NCI-H2196 (cell line): ENCODE measurements around the gene SNX6.
A peak's percentile ranks its signal among the peaks of the same experiment; 100 is the strongest.
"Not testable (repeated sequence)": the region's sequence is repeated elsewhere in the genome, so short reads cannot be mapped to it uniquely, and the experiment has no call there.

ENCODE experiments used
- DNase-seq: peaks from one replicate; lab custom pipeline; 2025; ENCODE audit not compliant: unreplicated experiment; lab: John Stamatoyannopoulos, UW

Gene SNX6

DNA sequence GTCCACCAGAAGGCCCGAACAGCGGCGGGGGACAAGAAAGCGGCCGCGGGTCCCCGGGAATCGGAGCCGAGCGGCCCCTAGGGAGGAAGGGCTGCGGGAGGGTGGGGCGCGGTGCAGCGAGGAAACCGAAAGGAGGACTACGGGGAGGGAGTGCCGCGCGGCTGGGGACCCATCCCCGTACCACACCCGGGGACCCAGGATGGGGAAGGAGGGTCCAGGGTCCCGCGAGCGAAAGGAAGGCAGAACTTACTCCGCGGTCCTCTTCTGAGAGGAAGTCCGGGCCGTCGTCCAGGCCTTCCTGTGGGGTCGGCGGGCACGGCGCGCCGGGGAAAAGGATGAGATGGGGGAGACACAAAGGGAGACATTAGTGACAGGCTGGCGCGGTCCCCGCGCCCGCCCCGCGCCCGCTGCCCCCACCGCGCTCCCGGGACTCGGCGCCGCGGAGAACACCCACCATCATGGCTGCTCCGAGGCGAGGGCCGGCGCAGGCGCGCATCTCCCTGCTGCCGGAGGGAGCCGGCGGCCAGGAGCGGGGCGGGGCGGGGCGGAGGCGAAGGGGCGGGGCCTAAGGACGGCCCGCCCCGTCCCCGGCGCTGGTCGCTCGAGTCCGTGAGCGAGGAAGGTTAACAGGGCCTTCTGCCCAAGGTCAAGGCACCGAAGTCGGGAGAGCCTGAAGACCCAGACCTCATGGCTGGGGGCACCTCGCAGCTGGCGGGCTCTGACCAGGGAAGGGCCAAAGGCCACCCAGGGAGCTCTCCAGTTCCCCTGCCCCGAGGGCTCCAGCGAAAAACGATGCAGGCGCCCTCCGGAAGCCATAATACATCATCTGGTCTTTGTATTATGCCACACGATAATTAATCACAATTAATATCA is at the start of gene SNX6:
Gene SNX6 (minus strand): TSS at position 492 of the 873 bp plus-strand sequence. CDS start 32 bp downstream, at position 460.
- DNase-seq, result peak; percentile 76

DNA sequence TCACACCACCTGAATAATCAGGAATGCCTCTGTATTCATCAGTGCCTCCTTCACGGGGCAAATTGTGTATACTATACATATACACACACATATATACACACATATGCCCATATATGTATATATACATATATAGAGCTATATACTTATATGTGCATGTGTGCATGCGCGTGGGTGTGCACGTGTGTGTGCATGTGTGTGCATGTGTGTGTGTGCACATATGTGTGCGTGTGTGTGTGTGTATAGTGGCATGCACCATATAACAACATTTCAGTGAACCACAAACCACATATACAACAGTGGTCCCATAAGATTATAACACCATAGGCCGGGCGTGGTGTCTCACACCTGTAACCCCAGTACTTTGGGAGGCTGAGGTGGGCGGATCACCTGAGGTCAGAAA is 48.8 kb upstream of the SNX6 start:
- DNase-seq, result no peak

DNA sequence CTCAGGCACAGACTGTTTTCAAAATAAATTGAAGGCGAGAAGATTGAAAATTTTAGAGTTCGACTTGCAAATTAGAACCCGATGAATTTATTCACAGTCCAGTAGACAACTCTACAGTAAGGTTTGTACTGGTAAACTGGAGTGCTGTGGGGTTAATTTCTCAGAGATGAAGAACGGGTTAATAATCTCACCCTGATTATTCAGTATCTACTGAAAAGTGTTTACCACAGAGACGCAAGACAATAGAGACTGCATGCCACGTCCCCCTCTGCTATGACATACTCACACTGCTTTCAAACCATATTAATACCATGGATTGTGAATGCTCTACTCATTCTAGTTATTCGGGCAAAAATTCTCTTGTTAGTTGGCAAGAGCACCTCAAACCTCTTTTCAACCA is 48.4 kb upstream of the SNX6 start:
- DNase-seq, result no peak

DNA sequence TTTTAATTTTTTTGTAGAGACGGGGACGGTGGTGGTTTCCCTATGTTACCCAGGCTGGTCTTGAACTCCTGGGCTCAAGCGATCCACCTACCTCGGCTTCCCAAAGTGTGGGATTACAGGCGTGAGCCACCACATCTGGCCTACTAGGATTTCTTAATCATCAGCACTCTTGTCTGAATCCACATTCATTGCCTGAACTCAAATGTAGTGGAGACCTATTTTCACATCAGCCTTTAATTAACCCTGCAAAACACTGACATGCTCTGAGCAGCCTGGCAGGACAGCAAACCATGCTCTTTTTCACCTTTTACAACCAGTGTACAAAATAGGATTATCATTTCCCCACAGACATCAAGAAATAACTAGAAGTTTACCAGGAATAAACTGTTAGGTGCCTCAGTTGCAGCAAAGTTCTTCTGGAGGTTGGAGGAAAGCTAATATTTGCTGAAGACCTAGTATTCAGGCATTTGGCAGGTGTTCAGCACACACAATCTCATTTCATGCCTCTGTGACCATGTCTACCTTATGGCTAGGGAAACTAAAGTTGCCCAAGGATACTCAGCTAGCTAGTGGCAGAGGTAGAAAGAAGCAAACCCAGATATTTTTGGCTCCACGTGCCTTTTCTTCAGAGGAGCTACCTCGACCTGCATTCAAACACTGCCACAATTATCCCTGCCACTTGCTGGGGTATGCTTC is 46.7 kb upstream of the SNX6 start:
- DNase-seq, result no peak

DNA sequence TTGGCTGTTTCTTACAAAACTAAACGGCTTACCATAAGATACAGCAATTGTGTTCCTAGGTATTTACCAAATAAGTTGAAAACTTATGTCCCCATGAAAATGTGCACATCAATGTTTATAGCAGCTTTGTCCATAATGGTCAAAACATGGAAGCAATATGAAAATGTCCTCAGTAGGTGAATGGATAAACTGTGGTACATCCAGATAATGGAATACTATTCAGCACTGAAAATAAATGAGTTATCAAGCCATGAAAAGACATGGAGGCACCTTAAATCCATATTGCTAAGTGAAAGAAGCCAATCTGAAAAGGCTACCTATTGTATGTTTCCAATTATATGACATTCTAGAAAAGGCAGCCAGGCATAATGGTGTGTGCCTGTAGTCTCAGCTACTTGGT is 43.8 kb upstream of the SNX6 start:
- no peak for DNase-seq

DNA sequence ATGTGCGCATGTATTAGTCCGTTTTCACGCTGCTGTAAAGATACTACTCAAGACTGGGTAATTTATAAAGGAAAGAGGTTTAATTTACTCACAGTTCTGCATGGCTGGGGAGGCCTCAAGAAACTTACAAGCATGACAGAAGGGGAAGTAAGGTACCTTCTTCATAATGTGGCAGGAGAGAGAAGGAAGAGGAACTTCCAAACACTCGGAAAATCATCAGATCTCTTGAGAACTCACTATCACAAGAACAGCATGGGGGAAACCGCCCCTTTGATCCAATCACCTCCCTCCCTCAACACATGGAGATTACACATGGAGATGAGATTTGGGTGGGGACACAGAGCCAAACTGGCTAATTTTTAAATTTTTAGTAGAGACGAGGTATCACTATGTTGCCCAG is 41.8 kb upstream of the SNX6 start:
- no peak for DNase-seq

DNA sequence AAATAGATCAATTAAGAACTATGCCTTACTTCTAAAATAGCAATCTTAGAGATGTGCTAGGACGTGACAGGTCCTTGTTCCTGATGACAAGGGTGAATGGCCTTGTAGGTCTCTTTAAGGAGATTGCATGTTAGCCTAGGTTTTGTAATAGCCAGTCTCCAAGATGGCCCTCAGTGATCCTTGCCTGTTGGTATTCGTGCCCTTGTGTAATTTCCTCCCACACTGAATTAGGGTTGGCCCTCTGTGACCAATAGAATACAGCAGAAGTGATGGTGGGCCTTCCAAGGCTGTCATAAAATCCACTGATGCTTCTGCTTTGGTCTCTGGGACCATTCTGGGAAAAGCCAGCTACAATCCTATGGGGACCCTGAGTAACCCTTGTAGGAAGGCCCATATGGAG is 38.2 kb upstream of the SNX6 start:
- no peak for DNase-seq

DNA sequence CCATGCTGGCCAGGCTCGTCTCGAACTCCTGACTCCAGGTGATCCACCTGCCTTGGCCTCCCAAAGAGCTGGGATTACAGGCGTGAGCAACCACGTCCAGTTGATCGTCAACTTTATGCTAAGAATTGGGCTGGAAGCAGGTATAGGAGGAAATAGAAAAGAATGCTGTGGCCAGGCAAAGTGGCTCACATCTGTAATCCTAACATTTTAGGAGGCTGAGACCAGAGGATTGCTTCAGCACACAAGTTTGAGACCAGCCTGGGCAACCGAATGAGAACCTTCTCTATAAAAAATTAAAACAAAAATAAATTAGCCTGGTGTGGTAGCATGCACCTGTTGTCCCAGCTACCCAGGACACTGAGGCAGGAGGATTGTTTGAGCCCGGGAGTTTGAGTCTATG is 37.1 kb upstream of the SNX6 start:
- no peak for DNase-seq

DNA sequence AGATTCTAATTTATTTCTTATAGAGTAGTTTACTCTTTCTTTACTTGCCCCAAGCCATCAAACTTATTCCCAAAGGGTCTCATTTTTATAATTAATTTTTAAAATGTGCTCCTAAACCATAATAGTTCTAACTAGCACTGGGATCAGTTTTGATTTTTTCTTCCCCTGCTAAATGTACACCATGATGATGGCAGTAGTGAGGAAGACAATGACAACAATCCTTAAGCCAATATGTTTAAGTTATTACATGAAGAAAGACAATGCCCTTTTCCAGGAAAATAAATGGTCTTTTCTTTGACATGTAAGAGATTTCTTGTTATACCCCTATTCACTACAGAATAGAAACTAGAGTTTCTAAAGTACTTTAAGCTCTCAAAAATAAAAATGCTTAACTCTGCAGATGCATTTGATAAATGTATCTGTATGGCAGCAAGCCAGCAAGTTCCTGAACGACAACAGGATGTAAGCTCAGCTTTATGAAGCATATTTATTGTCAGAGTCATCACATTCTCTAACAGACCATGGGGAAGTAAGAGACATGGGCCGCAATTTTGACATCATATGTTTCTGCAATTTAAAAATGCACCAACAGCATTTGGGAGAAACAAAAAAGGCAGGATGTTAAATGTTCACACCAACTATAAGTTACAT is 36.0 kb upstream of the SNX6 start:
- DNase-seq, result no peak

DNA sequence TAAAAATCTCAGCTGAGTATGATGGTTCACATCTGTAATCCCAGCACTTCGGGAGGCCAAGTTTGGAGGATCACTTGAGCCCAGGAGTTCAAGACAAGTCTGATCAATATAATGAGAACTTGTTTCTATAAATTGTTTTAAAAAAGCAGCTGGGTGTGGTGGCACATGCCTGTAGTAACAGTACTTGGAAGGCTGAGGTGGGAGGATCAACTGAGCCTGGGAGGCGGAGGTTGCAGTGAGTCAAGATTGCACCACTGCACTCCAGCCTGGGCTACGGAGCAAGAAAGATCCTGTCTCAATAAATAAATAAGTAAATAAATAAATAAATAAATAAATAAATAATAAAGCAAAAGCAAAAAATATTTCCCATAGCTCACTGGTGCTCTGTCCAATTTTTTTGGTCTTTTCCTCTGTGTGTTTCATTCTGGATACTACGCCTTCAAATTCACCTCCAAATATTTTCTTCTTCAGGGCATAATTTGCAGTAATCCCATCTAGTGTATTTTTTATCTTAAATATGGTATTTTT is 32.7 kb upstream of the SNX6 start:
- no peak for DNase-seq

DNA sequence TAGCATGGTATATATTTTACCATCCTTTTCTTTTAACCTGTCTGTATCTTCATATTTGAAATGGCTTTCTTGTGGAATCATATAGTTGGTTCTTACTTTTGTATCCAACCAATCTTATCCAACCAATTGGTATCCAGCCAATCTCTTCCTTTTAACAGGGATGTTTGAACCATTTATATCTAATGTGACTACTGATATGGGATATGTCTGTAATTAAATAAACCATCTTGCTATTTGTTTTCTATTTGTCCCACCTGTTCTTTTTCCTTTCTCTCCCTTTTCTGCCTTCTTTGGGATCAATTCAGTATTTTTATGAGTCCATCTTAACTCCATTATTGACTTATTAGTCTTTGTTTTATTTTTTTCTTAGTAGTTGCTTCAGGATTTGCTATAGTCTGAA is 30.8 kb upstream of the SNX6 start:
- no peak for DNase-seq

DNA sequence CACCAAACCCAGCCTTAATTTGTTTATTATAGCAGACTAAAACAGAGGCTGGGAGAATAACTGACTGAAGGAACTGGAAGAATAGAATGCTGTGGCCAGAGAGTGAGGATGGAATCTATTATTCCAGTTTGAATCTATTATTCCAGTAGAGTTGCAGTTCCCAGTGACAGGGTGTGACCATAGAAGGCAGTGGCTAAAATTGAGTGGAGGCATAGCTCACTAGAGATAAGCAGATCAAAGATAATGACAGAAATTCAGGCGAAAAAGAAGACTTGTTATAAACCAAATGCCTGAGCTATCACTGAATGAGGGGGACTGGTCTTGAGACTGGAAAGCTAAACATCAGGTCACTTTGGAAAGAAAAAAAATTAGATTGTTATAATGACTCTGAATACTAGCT is 26.0 kb upstream of the SNX6 start:
- no peak for DNase-seq

DNA sequence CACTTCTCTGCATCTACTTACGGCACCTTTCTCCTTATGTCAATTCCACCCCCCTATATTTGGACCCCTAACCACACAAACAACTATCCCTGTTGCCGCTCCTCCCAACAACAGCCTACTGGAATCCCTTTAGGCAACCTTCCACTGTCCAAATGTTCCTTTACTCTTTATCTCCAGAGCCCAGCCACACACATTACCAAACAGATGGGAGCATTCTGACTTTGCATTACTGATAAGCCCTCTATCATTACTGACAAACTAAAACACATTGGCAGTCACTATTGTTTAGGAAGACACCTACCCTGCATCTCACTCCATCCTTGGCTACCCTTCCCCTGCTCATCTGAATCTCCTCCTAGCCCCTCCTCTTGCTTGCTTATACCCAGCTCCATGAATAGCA is 23.1 kb upstream of the SNX6 start:
- DNase-seq, result not testable (repeated sequence)

DNA sequence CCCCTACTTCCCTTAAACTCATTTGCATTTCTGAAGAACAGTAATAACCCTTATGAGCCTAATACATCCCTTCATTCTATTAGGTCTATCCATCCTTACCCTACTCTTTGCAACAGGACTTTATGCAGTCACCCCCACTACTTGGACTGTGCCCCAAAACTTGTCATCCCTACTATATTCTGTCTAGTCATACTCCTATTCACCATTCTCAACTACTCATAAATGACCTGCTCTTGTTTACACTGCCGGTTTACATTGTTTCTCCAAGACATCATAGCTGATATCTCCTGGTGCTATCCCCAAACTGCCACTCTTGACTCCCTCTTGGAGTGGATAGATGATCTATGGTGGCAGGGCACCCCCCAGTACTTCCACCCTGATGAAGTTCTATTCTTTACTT is 22.4 kb upstream of the SNX6 start:
- DNase-seq, result not testable (repeated sequence)

DNA sequence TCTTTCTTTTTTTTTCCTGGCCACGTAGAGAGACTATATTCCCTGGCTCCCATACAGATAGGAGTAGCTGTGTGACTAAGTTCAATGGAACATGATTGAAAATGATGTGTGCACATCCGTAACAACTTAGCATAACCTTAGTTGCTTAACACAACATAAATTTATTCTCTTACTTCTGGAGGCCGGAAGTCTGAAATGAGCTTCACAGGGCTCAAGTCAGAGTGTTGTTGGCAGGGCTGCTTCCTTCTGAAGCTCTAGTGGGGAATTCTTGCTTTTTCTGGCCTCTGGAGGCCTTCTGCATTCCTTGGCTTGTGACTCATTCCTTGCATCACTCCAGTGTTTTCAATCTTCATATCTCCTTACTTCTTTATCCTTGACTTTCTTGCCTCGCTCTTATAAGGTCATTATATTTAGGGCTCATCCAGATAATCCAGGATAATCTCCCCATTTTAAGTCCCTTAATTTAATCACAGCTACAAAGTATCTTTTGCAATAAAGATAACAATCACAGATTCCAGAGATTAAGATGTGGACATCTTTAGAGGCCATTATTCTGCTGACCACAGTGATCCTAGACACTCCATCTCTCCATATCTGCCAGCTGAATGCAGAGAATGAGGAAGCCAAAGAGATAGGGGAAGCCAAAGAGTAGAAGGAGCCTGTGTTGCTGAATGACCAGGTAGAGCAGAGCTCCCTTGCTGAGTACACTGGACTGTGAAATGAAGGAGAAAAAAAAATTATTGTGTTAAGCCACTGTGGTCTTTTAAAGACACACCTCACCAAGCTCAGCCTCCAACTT is 21.0 kb upstream of the SNX6 start:
- DNase-seq, result no peak

DNA sequence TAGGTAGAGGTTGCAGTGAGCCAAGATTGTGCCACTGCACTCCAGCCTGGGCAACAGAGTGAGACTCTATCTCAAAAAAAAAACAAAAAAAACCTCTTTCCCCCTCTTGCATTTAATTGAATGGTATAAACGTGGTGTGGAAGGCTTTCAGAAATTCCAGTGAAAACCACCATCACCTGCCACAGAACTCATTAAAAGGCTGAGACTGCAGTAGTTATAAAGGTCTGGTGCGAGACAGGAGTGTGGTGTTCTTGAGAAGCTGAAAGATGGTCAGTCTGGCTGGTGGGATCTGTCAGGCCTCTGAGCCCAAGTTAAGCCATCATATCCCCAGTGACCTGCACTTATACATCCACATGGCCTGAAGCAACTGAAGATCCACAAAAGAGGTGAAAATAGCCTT is 20.1 kb upstream of the SNX6 start:
- DNase-seq, result not testable (repeated sequence)

DNA sequence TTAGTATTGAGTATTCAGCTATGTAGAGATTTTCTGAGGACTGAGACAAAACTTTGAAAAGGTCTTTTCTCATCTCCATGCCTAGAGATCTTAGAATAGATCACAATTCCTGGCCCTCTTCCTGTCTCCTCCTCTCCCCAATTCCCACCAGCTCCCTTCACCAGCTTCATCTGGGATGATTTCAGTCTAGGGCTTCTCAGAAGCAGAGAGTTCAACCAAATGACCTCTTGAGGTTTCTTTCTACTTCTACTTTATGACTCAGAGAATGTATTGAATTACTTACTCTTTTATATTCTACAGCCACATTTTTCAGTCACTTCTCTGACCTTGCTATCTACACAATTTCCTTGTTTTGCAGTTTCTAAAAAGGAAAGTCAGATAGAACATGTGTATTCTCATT is 19.4 kb upstream of the SNX6 start:
- peak; percentile 16 for DNase-seq

DNA sequence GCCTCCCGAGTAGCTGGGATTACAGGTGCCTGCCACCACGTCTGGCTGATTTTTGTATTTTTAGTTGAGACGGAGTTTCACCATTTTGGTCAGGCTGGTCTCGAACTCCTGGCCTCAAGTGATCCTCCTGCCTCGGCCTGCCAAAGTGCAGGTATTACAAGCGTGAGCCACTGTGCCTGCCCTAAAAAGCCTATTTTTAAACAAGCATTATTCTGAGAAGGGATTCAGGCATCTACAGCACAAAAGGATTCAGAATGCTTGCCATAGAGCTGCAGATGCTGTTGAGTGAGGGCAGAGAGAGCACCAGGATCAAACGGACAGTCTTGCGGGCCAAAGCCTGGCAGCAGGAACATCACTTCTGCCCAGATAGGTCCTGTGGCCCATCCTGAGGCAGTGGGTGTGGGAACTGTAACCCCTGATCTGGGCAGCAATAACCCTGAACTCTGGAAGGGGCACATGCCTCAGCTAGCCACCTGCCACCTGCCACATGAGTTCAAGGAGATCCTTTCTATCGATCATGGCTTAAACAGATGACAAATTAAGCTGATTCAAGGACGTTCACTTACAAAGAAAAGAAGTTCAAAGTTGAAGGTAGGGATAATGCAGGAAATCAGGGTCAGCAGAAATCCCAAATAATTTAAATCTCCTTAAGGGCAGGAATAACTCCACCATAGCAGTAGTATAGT is 16.8 kb upstream of the SNX6 start:
- no peak for DNase-seq

DNA sequence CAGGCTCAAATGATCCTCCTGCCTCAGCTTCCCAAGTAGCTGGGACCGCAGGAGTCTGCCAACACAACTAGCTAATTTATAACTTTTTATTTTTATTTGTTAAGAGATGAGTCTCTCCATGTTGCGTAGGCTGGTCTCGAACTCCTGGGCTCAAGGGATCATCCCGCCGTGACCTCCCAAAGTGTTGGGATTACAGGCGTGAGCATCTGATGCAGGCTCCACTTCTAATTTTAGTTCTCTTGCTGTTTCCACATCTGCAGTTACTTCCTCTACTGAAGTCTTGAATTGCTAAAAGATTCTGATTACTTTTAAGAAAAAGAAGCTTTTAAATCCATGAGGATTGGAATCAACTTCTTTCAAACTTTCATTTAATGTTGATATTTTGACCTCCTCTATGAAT is 13.4 kb upstream of the SNX6 start:
- DNase-seq, result no peak

DNA sequence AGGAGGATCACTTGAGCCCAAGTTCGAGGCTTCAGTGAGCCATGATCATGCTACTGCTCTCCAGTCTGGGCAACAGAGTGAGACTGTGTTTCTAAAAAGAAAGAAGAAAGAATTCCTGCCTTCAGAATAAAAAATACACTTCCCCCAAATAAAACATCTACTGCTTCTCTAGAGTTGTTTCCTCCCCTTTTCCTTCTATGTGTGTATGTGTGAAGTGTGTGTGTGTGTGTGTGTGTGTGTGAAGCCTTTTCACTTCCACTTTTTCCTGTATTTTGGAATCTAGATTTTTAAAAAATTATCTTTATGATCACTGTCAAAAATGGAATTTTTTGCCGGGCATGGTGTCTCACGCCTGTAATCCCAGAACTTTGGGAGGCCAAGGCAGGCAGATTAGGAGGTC is 12.6 kb upstream of the SNX6 start:
- DNase-seq, result no peak
